ACC112 (cell line): ENCODE measurements around the gene PRKCB.

Experiments used
- H2AFZ ChIP-seq: fragments of 200-600 bp; sonication (generic); one replicate; pipeline ENCODE4 v1.6.0; 2017; ENCODE audit warnings: antibody characterized with exemption, low read length; ENCODE audit not compliant: unreplicated experiment
- H3K27ac ChIP-seq: fragments of 200-600 bp; sonication (generic); 2 replicates; pipeline ENCODE4 v1.5.1; 2014; ENCODE audit warnings: low read depth, mild to moderate bottlenecking, antibody characterized with exemption, low read length, moderate library complexity
- H3K27me3 ChIP-seq: fragments of 200-600 bp; sonication (generic); 2 replicates; pipeline ENCODE4 v1.6.1; 2014; ENCODE audit warnings: mild to moderate bottlenecking, antibody characterized with exemption, low read length, moderate library complexity, mixed read lengths; ENCODE audit not compliant: insufficient read depth
- H3K36me3 ChIP-seq: fragments of 200-600 bp; sonication (generic); 2 replicates; pipeline ENCODE4 v1.6.1; 2016; ENCODE audit warnings: mild to moderate bottlenecking, antibody characterized with exemption, low read length, moderate library complexity, mixed read lengths; ENCODE audit not compliant: insufficient read depth
- H3K4me1 ChIP-seq: fragments of 200-600 bp; sonication (generic); one replicate; pipeline ENCODE4 v1.6.1; 2016; ENCODE audit warnings: low read length, mixed read lengths; ENCODE audit not compliant: insufficient read depth, unreplicated experiment, control insufficient read depth
- H3K4me3 ChIP-seq: fragments of 200-600 bp; sonication (generic); 2 replicates; pipeline ENCODE4 v1.5.1; 2014; ENCODE audit warnings: mild to moderate bottlenecking, low read depth, low read length
- H3K79me2 ChIP-seq: fragments of 200-600 bp; sonication (generic); one replicate; pipeline ENCODE4 v1.6.0; 2016; ENCODE audit warnings: low read length; ENCODE audit not compliant: control insufficient read depth, unreplicated experiment, insufficient read depth

Gene PRKCB

DNA sequence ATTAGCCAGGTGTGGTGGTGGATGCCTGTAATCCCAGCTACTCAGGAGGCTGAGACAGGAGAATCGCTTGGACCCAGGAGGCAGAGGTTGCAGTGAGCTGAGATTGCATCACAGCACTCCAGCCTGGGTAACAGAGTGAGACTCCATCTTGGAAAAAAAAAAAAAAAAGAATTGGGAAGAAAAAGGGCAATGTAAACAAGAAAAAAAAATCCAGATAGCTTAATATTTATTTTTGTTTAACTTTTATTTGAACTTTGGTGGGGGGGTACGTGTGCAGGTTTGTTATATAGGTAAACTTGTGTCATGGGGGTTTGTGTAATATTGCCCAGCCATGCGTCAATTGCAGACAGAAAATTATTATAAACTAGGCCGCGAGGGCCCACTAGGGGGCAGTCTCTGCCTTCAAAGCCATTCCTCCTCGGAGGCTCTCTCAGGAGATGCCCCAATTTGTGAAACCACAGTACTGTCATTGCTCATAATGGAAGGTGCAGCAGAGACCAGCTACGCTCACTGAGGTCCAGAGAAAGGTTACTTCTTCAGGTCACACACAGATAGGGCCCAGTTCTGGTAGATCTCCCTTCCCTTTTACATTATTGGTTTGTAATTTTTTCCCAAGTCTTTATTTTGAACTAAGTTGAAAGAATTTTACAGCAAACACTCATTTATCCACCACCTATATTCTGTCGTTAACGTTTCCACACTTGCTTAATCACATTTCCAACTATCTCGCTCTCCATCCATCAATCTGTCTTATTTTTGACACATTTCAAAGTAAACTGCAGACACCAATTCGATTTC is 206.2 kb downstream of the PRKCB start:
- no peaks in the 10 kb centered on the region for H3K4me1 ChIP-seq
- H3K79me2 ChIP-seq, result no peaks in the 10 kb centered on the region
- H3K36me3 ChIP-seq, result no peaks in the 10 kb centered on the region
- peaks cover 22% of the 10 kb centered on the region for H3K27me3 ChIP-seq
- H3K27ac ChIP-seq, result no peak overlapping the region
- H3K4me3 ChIP-seq, result no peak overlapping the region
- H2AFZ ChIP-seq, result no peak overlapping the region

DNA sequence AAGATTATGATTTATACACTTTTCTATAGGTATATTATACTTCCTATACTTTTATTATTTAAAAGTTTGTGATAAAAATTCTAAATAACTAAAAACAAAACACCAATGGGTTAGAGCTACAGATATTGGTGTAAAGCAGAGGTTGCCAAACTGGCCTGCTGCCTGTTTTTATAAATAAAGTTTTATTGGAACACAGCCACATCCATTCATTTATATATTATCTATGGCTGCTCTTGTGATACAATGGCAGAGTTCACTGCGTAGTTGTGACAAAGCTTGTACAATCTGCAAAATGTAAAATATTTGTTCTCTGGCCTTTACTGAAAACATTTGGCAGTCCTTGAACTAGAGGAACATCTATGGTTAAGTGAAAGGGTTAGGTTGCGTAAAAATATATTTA is 208.7 kb downstream of the PRKCB start:
- Histone ChIP-seq H3K4me3 (no peak overlapping the region), H3K27me3 (peaks cover 29% of the 10 kb centered on the region), H3K36me3 (no peaks in the 10 kb centered on the region), H2AFZ (no peak overlapping the region), H3K79me2 (no peaks in the 10 kb centered on the region), H3K4me1 (no peaks in the 10 kb centered on the region), H3K27ac (no peak overlapping the region)

DNA sequence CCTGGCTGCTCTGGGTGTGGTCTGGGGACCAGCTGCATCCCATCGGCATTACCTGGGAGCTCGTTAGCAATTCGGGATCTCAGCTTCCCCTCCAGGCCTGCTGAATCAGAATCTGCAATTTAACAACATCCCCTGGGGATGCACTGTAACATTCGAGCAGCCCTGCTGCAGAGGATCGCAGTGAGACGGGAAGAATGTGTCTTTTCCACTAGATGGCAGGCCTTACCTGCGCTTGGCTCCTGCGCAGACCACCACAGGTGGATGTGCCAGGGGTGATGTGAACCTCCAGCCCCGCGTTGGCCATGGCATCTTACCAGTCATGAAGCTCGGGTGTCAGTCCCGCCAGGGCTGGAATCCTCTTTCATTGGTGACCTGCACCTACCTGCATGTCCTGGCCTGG is 209.9 kb downstream of the PRKCB start:
- Histone ChIP-seq H3K36me3 (no peaks in the 10 kb centered on the region), H3K79me2 (no peaks in the 10 kb centered on the region), H3K4me1 (no peaks in the 10 kb centered on the region), H3K27ac (no peak overlapping the region), H3K27me3 (peaks cover 22% of the 10 kb centered on the region), H3K4me3 (no peak overlapping the region), H2AFZ (no peak overlapping the region)

DNA sequence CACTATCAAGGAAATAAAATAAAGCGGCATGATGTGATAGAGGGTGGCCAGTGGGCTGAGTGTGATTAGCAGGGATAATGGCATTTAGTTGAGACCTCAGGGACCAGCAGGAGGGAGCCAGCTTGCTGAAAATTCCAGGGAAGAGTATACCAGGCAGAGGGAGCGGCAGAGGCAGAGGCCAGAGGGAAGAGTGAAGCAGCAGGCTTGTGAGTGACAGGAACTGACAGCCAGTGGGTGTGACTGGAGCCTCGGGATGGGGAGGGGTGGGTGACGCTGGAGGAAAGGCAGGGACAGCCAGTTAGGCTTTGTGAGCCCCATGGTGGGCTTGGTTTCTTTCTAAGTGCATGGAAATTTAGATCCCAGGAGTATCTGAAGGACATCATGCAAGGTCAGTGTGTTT is 210.7 kb downstream of the PRKCB start:
- H3K4me1 ChIP-seq, result no peaks in the 10 kb centered on the region
- H3K36me3 ChIP-seq, result no peaks in the 10 kb centered on the region
- peaks cover 28% of the 10 kb centered on the region for H3K27me3 ChIP-seq
- no peak overlapping the region for H2AFZ ChIP-seq
- H3K79me2 ChIP-seq, result no peaks in the 10 kb centered on the region
- no peak overlapping the region for H3K4me3 ChIP-seq
- no peak overlapping the region for H3K27ac ChIP-seq

DNA sequence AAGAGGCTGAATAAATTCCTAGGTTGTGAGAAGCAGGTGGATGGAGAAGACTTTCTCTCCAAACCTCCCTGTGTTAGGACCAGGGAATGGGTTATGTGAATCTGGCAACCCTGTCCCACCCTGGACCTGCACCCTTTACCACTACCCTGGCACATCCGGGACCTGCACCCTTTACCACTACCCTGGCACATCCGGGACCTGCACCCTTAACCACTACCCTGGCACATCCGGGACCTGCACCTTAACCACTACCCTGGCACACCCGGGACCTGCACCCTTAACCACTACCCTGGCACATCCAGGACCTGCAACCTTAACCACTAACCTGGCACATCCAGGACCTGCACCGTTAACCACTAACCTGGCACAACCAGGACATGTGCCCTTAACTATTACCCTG is 213.3 kb downstream of the PRKCB start:
- Histone ChIP-seq H3K36me3 (no peaks in the 10 kb centered on the region), H3K4me1 (no peaks in the 10 kb centered on the region), H3K27ac (no peak overlapping the region), H3K4me3 (no peak overlapping the region), H3K79me2 (no peaks in the 10 kb centered on the region), H2AFZ (no peak overlapping the region), H3K27me3 (peaks cover 33% of the 10 kb centered on the region)

DNA sequence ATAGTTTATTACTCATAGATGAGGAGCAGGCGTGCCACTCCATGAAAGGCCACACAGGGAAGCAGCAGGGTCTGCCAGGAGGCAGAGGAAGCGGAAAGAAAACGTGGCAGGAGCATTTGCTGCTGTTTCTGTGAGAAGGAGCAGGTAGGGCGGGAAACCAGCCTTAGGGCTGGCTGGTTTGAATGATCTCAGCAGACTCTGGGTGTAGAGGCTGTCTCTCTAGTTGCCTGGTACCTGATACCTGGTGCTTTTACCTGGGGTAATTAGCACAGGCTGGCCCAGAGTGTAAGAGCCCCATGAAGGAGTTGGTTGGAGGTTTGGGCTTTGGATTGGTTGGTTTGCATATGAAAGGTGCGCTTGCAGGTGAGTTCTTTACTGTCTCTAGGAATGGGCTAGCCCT is 215.3 kb downstream of the PRKCB start:
- Histone ChIP-seq H3K4me1 (no peaks in the 10 kb centered on the region), H3K36me3 (no peaks in the 10 kb centered on the region), H3K4me3 (no peak overlapping the region), H3K27ac (no peak overlapping the region), H3K79me2 (no peaks in the 10 kb centered on the region), H3K27me3 (peaks cover 25% of the 10 kb centered on the region), H2AFZ (no peak overlapping the region)

DNA sequence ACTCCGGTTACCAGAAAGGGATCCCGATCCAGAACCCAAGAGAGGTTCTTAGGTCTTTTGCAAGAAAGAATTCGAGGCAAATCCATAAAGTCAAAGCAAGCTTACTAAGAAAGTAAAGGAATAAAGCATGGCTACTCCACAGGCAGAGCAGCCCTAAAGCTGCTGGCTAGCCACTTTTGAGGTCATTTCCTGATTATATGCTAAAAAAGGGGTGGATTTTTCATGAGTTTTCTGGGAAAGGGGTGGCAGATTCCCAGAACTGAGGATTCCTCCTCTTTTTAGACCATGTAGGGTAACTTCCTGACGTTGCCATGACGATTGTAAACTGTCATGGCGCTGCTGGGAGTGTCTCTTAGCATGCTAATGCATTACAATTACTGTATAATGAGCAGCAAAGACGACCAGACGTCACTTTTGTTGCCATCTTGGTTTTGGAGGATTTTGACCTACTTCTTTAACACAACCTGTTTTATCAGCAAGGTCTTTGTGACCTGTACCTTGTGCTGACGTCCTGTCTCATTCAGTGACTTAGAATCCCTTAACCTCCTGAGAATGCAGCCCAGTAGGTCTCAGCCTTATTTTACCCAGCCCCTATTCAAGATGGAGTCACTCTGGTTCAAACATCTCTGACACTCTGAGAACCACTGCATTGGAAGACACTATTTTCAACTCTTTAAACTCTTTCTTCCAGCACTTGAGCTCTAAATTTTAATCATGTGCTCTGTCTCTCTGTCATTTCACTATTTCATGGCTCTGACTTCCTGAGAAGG is 216.7 kb downstream of the PRKCB start:
- no peak overlapping the region for H3K27ac ChIP-seq
- no peaks in the 10 kb centered on the region for H3K4me1 ChIP-seq
- no peaks in the 10 kb centered on the region for H3K36me3 ChIP-seq
- peaks cover 20% of the 10 kb centered on the region for H3K27me3 ChIP-seq
- H3K4me3 ChIP-seq, result no peak overlapping the region
- H2AFZ ChIP-seq, result no peak overlapping the region
- H3K79me2 ChIP-seq, result no peaks in the 10 kb centered on the region

DNA sequence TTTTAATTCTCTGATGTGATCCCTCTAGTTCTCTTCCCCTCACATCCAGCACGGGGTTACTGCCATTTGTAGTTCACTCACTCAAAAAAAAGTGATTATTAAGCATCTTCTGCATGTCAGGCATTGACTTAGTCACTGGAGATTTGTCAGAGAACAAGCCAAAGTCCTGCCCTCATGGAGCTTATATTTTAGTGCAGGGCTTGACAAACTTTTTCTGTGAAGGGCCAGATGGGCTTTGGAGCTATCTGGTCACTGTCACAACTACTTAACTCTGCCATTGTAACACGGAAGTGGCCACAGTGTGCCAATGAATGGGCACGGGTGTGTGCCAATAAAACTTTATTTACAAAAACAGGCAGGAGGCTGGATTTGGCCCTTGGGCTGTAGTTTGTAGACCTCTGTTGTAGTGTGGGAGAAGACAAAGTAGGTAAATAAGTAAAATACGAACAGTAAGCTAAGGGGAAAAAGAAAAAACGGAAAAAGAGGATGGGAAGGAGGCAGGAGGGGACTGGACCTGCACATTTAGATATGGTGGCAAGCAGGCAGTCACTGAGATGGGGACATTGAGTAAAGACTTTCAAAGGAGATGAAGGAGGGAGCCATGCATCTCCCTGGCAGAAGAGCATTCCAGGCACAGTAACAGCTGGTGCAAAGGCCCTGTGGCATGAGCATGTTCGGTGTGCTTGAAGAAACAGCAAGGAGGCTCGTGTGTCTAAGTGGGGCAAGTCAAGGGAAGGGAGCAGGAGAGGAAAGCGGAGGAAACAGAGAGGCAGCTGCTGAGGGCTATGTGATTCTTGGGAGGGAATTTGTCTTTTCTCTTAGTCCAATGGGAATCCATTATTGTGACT is 217.5 kb downstream of the PRKCB start:
- Histone ChIP-seq H3K4me3 (no peak overlapping the region), H3K27ac (no peak overlapping the region), H2AFZ (no peak overlapping the region), H3K79me2 (no peaks in the 10 kb centered on the region), H3K36me3 (no peaks in the 10 kb centered on the region), H3K4me1 (no peaks in the 10 kb centered on the region), H3K27me3 (peaks cover 14% of the 10 kb centered on the region; the same call in 1 of the 2 replicates)

DNA sequence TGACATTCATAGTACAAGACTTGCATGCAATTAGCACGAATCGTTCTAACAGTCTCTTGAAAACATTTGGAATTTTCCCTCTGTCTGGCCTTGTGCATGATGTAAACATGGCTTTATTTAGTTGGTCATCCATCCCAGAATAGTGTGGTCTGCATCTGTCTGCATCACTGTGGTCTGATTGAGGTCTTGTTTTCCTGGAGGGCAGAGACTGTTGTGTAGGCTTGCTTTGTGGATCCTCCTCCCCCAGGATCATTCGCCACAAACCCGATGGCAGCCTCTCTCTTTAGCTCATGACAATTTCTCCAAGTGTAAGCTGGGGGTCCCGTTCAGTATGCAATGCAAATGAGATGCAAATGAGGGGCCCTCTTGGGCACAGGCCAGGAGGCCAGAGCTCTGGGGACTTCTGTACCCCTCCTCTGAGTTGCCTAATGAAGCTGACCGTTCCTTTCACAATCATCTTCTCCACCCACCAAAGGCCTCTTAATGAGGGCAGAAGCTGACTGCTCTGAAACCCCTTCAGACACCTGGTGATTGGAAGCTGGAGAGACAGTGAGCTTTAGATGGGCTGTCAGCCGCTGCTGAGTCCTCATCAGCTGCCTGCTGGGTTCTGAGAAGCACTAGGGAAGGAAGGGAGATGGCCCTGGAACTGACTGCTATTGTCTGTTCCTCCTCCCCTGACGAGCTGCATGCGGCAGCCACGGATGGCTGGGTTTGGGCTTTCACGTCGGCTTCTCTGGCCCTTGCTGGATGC is 219.1 kb downstream of the PRKCB start:
- Histone ChIP-seq H2AFZ (no peak overlapping the region), H3K4me1 (no peaks in the 10 kb centered on the region), H3K27ac (no peak overlapping the region), H3K27me3 (peaks cover 14% of the 10 kb centered on the region; the same call in 1 of the 2 replicates), H3K36me3 (no peaks in the 10 kb centered on the region), H3K79me2 (no peaks in the 10 kb centered on the region), H3K4me3 (no peak overlapping the region)

DNA sequence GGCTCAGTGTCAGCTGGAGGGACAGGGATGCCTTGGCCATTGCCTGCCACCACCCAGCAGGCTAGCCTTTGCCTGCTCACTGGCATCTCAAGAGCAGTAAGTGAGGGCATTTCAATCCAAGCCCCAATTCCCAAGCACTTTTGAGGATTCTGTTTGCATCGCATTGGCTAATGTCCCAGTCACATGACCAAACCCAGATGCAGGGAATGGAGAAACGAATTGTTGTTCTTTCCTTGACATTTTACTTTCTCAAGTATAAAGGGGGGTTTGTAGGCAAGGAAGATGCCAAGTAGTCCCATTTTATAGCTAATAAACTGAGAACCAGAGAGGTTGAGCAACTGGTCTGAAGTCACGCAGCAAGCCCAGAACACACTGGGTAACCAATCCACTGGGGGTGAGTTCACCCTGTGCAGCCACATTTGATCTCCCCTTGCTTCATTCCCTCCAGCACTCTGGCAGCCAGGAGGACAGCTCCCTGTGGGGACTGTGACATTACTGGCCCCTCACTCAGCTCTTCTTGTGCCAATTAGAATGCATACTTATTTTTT is 226.6 kb downstream of the PRKCB start:
- Histone ChIP-seq H3K4me1 (no peaks in the 10 kb centered on the region), H2AFZ (no peak overlapping the region), H3K4me3 (no peak overlapping the region), H3K27me3 (no peaks in the 10 kb centered on the region), H3K36me3 (no peaks in the 10 kb centered on the region), H3K79me2 (no peaks in the 10 kb centered on the region), H3K27ac (no peak overlapping the region)
